Stimulated activated CD8-positive, alpha-beta memory T cell treated with anti-CD3 and anti-CD28 coated beads, Interleukin-2, amount 100 ng/mL, for 48 hours (primary cell): ENCODE data around the gene GCK.

ENCODE experiments used
- DNase-seq, 2 donors: peaks; one replicate each; pipeline ENCODE4 v3.0.0-alpha.2; 2020; ENCODE audit warnings: low read depth in 2 of 2

GCK gene

DNA sequence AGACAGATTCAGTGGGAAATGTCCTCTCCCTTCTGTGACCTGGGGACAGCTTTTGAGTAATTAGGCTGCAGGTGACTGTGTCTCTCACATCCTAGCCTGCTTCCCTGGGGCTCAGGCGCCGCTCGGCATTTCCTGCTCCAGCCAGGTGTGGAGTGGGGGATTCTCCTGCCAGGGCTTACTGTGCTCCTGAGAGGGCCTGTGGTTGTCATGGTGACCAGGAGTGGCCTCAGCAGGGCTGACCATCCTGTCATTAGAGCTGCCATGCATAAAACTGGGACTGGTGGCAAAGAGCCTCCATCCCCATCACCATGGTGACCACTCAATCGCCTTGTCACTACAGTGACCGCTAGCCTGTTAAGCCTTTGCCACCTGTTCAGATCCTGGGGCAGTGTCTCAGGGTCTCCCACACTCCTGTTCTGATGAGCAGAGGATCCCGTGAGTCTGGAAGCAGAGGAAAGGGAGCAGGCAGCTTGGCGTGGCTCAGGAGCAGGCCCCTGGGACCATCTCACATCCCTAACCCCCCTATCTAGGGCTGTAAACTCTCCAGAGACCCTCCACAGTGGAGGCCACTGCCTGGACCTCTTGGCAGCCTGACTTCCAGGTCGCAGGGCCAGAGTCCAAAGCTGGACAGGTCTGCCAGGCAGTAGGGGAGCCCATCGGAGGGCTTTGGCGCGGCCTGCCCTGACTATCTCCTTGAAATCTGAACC is at the start of gene GCK:
GCK (minus strand) TSS at position 154 of the 707 bp plus-strand sequence. CDS start 486 bp downstream, outside the sequence.
- no peak for DNase-seq

DNA sequence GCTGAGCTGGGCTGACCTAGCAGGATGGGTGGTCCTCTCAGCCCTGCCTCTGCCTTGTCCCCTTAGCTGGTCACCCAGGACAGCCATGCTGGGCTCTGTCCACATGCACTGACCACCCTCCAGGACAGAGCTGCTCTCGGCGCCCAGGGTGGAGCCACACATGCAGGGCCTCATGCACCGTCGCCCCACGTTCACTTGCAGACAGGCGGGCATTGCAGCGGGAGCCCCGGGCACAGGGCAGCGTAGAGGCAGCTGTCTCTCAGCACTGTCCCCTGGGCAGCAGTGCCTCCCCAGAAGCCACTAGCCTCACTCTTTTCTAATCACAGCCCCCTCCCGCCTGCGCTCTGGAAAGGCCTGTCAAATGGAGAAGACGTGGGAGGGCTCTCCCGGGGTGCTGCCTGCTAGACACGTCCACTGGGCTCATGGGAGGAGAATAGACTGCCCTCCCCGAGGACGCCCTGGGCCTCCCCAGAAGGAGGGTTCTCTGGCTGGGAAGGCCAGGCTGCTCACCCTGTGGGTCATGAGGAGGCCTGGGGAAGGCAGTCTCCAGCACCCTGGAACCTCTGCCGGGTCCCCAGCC is 49.0 kb upstream of the GCK start:
- DNase-seq, result no peak

DNA sequence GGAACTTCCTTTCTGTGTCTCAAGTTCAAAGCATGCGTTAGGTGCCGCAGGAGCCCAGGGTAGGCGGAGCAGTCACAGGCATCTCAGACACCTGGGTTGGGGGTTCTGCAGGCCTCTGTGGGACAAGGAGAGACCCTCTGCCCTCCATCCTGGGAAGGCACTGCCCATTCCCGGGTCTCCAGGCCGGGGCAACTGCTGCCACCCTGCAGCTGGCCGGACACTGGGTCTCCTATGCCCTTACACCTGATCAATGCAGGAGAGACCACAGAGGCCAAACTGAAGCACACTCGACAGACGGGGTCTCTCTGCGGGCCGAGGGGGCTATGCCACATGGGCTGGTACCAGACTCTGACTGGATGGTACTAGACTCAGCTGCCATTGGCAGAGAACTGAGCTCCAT is 48.5 kb upstream of the GCK start:
- no peak for DNase-seq

DNA sequence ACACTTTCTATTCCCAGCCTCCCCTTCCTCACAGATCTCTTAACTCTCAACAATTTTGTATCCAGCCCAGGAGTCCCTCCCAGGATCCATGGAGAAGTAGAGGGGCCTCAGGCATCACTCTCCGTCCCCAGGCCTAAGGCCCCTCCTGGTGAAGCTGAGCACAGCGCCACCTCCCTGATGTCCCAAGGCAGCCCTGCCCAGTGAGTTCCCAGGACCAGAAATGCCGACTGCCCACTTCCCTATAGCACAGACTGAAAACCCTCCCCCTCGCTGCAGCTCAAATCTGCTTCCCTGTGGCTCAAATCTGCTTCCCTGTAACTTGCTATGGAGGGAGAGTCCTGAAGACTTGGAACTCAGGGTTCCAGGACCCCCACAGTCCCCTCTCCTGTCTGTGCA is 47.1 kb upstream of the GCK start:
- no peak for DNase-seq

DNA sequence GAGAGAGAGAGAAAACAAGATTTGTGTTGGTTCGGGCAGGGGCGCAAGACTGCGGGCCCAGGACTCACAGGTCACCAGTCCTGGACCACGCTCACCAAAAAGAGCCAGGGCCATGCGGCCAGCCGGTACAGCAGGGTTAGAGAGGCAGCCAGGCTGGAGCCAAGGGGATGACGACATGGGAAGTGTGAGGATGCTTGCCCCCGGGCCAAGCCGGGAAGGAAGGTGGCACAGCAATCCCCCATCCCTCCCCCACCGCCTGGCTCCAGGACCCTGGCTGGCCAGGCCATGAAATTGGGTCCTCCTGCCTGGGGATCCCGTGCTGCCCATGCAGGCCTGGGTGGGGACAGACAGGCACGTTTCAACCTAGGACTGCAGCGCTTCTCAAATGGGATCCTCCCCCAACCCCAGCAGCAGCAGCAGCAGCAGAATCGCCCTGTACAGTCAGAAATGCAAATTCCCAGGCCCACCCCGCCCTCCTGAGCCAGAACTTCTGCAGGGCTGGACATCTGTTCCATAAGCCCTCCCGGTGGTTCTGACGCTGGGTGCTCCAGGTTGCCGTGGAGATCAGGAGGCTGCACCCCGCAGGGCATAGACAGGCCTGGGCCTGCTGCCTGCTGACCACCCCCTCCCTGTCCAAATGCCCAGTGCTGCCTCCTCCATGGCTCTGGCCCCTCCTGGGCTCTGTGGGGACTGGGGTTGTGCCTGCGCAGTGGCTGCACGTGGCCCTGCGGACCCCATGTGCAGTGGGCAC is 46.5 kb upstream of the GCK start:
- DNase-seq, result no peak

DNA sequence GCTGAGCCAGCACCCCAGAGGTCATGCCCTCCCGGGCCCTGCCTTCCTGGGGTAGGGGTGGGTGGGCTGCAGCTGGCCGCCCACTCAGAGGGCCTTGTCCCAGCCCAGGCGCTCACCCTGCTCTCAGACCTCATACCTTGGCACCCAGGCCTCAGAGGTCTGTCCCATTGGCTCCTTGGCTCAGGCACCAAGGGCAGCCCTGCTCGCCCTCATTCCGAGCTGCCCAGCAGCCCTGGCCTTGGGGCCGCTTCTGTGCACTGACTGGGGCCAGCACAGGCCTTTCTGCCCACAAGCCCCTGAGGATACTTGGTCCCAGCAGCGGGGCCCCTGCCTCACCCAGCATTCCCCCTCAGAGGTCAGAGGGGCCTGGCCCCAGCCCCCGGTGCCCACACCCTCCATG is 45.8 kb upstream of the GCK start:
- DNase-seq, result no peak

DNA sequence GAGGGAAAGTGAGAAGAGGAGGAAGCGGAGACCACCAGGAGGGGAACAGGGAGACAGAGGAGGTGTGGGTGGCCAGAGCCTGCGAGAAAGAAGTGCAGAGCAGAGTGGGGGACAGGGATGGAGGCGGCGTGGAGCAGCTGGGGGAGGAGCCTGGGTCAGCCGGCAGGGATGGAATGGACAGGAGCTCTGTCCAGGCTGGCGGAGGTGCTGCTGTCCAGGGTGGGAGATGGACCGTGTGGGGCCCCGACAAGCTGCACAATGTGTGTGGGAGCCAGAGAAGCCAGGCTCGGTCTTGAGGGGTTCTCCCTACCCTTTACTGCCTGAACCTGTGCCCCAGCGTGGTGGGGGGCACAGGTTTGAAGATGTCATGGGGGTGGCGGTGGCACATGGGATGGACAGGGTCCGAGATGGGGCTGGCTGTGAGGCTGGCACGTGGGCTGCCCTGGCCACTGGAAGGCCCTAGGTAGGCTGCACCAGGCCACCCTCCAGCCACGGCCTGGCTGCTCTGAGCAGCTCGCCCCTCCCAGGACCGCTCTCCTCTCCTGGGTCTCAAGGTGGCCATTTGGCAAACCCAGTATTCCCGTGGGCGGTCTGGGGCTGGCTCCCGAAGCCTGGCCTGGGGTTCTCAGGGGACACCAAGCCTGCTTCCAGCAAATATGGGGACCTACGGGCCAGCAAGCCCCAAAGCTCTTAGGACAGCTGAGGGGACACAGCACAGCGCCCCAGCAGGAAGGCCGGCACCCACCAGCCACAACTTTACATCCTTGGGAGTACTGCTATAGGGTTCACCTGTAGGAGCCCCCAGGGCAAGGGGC is 43.9 kb upstream of the GCK start:
- no peak for DNase-seq

DNA sequence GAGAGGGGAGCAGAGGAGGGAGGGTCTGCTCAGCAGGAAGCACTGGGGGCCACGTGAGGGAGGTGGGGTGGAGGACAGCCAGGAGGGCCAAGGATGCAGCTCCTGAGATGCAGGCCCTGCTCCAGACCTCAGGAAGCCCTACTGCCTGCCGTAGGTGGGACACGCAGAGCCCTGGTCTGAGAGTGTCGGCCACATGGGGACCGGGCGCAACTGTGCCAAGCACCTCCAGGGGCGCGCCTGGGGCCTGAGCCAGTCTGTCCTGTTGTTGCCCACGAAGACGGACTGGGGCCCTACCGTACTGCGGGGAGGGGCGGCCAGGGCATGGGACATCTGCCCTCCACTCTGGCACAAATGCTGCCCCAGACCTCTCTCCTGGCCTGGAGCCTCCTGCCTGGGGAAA is 43.2 kb upstream of the GCK start:
- DNase-seq, result no peak

DNA sequence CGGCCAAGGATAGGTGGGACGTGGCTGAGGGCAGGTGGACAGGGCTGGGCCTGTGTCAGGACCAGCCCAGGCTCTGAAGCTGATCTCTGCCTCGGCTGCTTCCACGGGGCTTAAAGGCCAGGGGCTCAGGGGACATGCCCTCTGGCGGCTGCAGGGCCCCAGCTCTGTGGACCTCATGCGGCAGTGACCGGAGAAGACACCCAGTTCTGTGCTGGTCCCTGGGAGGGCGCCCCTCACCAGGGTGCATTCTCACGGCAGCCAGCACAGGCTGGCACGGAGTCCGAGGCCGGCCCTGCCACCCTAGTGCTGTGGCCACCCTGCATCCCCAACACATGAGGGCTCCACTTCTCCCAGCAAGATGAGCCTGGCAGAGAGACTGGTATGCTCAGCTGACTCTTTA is 41.8 kb upstream of the GCK start:
- no peak for DNase-seq

DNA sequence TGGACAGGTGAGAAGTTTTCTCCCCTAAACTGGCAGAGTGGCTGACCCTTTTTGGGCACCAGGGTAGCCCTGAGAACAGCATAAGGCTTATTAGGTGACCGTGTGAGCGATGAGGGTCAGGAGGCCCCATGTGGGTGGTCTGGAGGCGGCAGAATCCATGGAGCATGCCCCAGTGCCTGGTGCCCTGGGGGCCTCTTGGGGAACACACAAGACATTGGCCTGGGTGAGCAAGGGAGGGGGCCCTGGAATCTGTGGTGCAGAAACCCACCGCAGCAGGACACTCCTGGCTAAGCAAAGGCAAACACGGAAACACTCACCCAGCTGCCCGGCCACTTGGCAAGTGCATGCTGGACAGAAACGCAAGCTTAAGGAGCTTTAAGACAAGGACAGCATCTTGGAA is 41.0 kb upstream of the GCK start:
- no peak for DNase-seq

DNA sequence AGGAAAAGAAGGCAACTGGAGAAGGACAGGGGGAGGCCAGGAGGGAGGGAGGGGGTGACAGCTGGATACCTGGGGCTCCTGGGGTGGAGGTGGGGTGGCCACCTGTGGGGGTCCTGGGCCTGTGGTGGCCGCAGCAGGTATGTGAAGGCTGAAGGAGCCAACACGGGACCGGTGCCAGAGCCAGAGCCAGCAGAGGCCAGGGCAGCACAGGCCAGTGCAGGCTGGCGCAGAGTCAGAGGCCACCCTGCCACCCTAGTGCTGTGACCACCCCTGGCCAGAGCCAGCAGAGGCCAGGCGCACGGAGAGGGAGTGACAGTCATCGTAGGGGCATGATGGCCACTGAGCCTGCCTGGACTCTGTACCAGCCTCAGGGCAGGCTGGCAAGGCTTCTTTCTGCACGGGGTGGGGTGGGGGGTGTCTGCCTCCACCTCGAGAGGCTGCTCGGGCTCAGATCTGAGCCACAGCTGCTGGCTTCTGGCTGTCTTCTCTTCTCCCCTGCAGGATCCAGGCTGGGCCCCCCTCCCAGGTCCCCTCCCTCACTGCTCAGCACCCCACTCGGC is 40.4 kb upstream of the GCK start:
- DNase-seq, result no peak

DNA sequence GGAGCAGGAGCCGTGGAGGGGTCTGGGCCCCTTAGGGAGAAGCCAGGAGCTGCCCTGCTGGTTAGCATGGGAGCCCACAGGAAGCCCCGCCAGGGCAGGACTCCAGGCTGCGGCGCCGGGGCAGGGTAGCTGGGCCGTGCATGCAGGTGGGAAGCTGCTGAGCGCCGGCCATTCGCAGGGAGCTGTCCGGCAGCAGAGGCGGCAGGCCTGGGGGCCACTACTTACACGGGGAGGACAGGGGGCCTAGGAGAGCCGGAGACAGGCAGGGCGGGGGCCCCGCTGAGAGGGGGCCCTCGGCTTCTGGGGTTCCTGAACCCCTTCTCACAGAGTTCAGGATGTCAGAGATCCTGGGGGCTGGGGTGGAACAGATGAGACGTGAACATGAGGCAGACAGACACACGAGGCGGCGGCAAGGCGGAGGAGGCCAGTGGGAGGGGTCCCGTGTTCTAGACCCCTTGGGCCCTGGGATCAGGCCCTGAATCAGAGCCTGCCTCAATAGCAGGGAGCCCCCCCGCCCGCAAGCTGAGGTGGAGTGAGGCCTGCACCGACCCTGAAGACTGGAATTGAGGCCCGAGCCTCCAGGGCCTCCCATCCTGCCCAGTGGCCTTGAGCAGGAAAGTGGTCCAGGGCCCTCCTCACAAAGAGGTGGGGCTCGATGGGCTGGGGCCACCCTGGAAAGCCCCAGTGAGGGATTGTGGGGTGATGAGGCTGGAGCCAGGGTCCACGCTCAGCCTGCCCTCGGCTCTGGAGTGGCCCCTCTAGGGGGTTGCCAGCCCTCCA is 39.5 kb upstream of the GCK start:
- no peak for DNase-seq

DNA sequence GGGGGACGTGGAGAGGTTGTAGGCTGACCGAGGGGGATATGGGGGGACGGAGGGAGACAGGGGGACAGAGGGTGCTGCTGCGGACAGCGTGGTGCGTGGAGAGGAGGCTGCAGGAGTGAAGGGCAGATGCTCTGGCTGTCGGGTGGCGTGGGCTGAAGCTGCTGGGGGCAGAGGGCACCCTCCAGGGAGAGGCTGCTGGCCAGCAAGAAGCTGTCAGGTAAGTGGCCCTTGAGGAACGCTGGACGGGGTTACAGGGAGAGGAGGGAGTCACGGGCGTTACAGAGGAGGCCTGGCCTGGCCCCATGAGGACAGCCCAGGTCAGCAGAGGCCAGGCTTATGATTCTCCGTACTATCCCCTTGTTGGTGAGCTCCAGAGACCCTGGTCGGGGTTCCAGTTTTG is 38.7 kb upstream of the GCK start:
- DNase-seq, result no peak

DNA sequence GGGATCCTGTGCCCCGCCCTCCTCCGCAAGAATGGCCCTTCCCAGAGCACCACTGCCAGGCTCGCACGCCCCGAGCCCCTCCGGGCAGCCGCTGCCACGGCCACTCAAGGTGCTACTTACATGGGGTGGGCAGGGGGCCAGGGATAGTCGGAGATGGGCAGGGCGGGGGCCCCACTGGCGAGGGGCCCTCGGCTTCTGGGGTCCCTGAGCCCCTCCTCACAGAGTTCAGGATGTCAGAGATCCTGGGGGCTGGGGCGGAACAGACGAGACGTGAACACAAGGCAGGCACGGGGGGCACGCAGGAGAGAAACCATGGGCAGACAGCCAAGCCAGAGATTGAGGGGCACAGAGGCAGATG is 37.1 kb upstream of the GCK start:
- no peak for DNase-seq

DNA sequence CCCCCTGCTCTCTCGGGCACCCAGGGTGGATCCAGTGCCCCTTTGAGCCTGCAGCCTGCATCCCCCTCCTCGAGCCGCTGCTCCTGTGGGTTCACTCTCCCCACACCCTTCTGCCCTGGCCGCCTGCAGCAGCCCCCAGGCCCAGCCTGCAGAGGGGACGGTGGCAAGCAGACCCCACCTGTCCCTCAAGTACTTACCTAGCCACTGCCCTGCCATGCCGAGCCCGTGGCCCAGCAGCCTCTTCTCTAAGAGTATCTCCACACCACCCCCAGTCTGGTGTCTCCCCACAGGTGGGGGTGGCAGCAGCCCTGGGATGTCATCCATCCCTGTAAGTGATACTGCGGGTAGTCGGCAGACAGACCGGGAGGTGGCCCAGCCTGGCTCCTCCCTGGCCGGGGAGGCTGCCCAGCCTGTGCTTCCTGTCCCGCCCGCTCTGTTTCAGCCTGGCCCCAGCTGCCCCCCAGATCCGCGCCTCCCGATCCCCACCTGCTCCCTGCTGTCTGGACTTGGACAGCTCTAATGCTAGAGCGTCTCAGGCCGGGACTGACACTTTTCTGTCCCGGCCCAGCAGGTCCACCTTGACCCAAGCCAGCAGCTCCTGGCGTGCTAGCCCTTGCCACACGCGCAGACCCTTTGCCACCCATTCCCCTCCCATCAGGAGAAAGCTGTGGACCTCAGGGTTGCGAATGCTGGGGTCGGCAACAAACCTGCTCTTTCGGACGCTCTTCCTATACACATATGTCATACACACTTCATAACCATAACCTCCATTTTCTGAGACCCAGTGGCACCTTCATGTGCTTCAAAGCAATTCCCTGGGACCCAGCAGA is 36.5 kb upstream of the GCK start:
- DNase-seq, result no peak

DNA sequence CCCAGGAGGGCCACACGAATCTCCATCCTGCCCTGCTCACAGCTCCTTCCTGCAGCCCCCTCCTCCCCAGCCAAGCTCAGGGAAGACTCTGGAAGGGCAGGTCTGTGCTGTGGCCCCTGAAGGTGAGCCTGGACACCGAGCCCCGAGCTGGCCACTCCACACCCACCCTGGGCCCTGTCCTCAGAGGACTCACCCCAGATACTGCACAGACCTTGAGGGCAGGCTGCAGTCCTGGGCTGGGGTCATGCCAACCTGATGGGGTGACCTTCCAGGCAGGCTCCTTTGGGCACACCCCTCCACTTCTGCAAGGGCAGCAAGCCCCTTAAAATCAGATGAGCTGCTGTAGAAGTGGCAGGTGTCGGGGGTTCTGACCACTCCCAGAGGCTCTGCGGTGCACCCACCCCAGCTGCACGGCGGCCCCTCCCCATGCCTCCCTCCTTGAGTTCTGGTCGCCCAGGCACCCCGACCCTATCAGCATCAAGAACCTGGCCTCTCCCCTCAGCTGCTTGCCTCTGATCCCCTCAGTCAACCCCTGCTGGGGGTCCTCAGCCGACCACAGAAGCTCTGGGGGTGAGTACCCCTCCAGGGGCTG is 35.8 kb upstream of the GCK start:
- DNase-seq, result no peak

DNA sequence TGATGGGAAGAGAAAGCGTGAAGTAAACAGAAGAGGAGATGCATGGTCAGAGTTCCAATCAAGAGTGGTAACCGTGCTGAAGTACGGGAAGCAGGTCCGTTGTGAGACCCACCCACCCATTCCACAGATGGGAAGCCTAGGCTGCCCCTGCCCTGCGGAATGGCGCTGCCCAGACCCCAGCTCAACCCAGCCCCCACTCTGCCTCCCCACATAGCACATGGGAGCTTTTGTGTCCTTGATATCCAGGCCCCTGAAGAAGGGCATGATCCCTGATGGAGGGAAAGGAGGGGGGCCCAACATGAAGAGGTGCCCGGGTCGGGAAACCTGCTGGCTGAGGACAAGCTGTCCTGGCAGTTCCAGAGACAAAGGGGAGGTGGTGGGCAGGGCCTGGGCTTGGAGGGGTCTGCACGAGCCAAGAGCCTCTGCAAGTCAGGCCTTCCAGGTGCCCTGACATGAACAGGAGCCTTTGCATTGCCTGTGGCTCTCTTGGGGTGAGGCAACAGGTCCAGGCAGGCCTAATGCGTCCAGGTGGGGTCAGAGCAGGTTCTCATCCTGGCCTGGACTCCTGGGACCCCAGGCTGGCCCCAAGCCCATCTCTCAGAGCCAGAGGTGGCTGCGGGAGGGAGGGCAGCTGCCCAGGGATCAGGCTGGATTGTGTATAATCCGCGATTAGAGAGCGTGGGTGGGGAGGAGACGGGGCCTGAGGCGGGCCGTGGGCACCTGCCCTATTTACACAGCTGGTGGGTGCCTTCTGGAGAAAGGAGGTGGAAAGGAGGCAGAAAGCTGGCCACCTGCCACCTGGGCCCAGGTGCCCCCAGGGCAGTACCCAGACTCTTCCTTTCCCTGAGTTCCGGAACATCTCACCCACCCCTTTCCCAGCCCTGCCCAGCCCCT is 35.1 kb upstream of the GCK start:
- DNase-seq, result no peak

DNA sequence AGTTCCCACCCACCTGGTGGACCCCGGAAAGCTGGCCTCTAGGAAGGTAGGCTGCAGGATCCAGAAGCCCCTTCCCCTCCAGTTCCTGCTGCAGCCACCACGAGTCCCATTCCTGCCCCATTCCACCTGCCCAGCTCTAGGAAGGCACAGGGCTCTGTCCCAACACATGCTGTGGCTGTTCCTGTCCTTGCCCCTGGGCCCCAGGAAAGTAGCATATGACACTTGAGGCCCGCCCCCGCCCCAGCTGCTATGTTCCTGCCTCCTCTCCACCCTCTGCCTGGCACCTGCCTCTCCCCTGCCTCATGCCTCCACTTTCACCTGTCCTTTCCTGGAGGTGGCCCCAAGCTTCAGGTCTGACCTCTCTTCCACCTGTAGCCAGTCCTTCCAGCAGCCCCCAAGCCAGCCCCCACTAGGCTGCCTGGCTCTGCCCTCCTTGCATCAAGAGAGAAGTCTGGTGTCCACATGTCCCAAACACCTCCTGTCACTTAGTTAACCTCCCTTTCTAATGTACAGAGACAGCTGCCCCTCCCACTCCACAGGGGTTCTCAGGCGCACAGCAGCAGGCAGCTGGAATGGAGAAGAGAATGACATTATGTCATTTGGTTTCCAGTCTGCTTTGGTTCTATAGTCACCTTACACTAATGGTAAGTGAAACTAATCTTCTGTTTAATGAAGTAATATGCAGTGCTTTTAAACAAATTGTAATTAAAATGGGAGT is 34.3 kb upstream of the GCK start:
- DNase-seq, result no peak
